Activated CD4-positive, alpha-beta T cell treated with anti-CD3 and anti-CD28 coated beads for 36 hours (primary cell): ENCODE data around the gene CCDC81. TPM values are rescaled to one million over a fixed set of nuclear protein-coding genes. Genes with fewer than 3 reads are reported as not detected.

Source experiments
- ATAC-seq: fragments of 200-7000 bp; cut with Tn5 transposase; one replicate; pipeline ENCODE4 v1.10.0; 2021; ENCODE audit warnings: mild to moderate bottlenecking, moderate library complexity
- CTCF ChIA-PET: fragments of 350-600 bp; sonication (Branson Sonifier 250); formaldehyde crosslinking; loops from one replicate; lab custom pipeline; 2021; ENCODE audit warnings: antibody characterized with exemption; lab: Charles Lee
- POLR2A ChIA-PET: fragments of 350-600 bp; sonication (Branson Sonifier 250); formaldehyde crosslinking; loops from one replicate; lab custom pipeline; 2021; ENCODE audit warnings: antibody characterized with exemption, inconsistent platforms; lab: Charles Lee
- DNase-seq: peaks from one replicate; pipeline ENCODE4 v3.0.0-alpha.2; 2020
- H3K27ac Mint-ChIP-seq: one replicate; pipeline ENCODE4 v1.8.0; 2021; ENCODE audit warnings: mixed read lengths
- H3K27me3 Mint-ChIP-seq: one replicate; pipeline ENCODE4 v1.8.0; 2021; ENCODE audit warnings: mixed read lengths
- H3K36me3 Mint-ChIP-seq: one replicate; pipeline ENCODE4 v1.8.0; 2021; ENCODE audit warnings: low read depth, mixed read lengths
- H3K4me1 Mint-ChIP-seq: one replicate; pipeline ENCODE4 v1.8.0; 2021; ENCODE audit warnings: mixed read lengths
- H3K4me3 Mint-ChIP-seq: one replicate; pipeline ENCODE4 v1.8.0; 2021; ENCODE audit warnings: mild to moderate bottlenecking, moderate library complexity, mixed read lengths
- H3K9me3 Mint-ChIP-seq: one replicate; pipeline ENCODE4 v1.8.0; 2021; ENCODE audit warnings: low read depth, mixed read lengths
- intact Hi-C, 2 experiments: fragments of 100-400 bp; cut with DNase I in 1 of 2; cut with micrococcal nuclease in 1 of 2; formaldehyde crosslinking; loops; one replicate each; pipeline versions ENCODE4 v1.14.2 to v1.15.1; 2022 to 2024; cut with DNase I, micrococcal nuclease
- total RNA-seq, 2 experiments: library from RNA; stranded (reverse); gene quantifications; one replicate each; pipeline ENCODE4 v1.2.3, GENCODE V29; 2021

CCDC81 gene
- total RNA-seq, 2 experiments from 2014 or later = 0.79 to 0.82 TPM

DNA sequence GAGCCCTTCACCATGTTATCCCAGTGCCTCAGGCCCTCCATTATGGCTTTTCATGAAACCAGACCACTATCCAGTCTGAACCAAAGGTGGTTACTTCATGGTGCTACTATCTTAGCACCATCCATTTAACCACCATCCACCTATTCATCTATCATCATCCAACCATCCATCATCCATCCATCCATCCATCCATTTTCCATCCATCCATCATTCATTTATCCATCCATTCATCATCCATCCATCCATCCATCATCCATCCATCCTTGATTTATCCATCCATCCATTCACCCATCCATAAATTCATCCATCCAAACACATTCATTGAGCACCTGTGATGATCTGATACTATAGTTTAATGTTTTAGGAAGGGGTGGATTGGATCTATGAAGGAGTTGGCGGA is 93.5 kb downstream of the CCDC81 start:
- Mint-ChIP-seq H3K27me3 (no peaks in the 10 kb centered on the region), H3K4me3 (no peak overlapping the region), H3K27ac (no peak overlapping the region), H3K36me3 (peaks cover 3% of the 10 kb centered on the region), H3K9me3 (no peaks in the 10 kb centered on the region), H3K4me1 (peaks cover 7% of the 10 kb centered on the region)
- CTCF ChIA-PET = interaction anchor here (0.6 to 3.2 kb wide), 6 partner anchors 11 to 349 kb away, joined by 3 to 13 read pairs (median 4); partner anchors contain the start of gene PRSS23
- no peak for ATAC-seq
- no peak for DNase-seq
- POLR2A ChIA-PET = no interaction called here
- intact Hi-C loops = no loop called here

DNA sequence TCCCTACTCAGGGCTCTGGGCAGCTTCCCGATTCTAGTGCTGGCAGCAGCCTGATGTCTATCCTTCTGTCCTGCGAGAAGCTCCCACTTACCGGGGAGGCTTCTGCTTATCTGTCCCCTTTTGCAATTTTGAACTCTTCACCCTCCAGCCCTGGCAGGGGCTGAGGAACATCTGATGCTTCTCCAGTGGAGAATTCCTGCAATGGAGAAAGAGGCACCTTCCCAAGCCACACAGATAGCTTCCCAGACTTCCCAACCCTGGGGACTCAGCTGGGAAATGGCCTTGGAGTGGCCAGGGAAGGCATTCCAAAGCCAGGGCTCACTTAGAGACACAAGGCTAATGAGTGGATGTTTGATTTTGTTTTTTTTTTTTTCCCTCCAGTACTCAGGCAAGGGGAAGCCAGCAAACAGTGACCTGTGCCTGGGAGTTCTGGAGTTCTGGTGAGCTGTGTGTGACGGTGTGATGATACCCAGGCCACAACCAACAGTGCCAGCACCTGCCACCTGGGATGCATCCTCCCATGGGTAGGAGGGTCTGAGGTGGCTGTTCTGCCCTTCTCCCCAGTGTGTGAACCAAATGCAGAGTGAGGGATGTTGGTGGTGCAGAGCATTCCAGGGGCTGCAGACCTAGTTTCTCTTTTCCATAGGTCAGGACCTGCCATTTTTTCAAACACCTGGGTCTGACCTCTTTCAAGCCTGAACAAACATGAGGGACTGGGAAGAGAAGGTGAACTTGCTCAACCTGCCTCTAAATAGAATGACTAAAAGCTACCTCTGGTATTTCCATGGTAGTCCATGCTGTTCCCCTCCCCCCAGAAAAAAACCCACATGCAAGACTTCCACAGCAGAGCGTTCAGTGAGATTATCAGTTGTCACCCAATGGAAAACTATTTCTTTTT is 95.1 kb downstream of the CCDC81 start:
- ATAC-seq (no peak), DNase-seq (no peak)
- Mint-ChIP-seq H3K9me3 (no peaks in the 10 kb centered on the region), H3K27me3 (no peaks in the 10 kb centered on the region), H3K4me1 (peaks cover 7% of the 10 kb centered on the region), H3K27ac (no peak overlapping the region), H3K36me3 (peaks cover 3% of the 10 kb centered on the region), H3K4me3 (no peak overlapping the region)
- ChIA-PET CTCF (interaction anchor here (0.6 to 3.2 kb wide), 6 partner anchors 7 to 300 kb away, joined by 3 to 13 read pairs (median 4); no protein-coding TSS in a partner anchor), POLR2A (no interaction called here)
- intact Hi-C loops = no loop called here

Other genes starting within 250 kb of the CCDC81 start
- gene EED, start 130.1 kb upstream of the CCDC81 start, total RNA-seq = 100 to 1,000 TPM in 1 of 2 experiments, 10 to 100 TPM in 1; 90.3 to 127 TPM
- 10 to 100 TPM; 50.2 to 51.3 TPM for gene HIKESHI, start 72.6 kb upstream of the CCDC81 start, total RNA-seq